Transverse colon (tissue), 4 donors: ENCODE data around the gene PDZD2.

Experiments used
- EP300 ChIP-seq: sonication (generic); formaldehyde crosslinking; IDR thresholded peaks from one replicate; pipeline ENCODE4 v1.6.1; 2017; ENCODE audit warnings: antibody characterized with exemption, low read depth
- POLR2A ChIP-seq: fragments of 450-650 bp; IDR thresholded peaks from one replicate; pipeline ENCODE4 v1.6.1; 2016; ENCODE audit warnings: antibody characterized with exemption, mild to moderate bottlenecking, moderate library complexity
- POLR2AphosphoS5 ChIP-seq, 3 donors: sonication (generic); formaldehyde crosslinking; IDR thresholded peaks; one replicate each; pipeline ENCODE4 v1.6.1; 2016; ENCODE audit warnings: antibody characterized with exemption in 3 of 3
- TF ChIP-seq, protein P1 (sequence below), 5 experiments: fragments of 200-600 bp in 3 of 5; fragments of 450-650 bp in 2 of 5; sonication (generic) in 3 of 5; IDR thresholded peaks; 1 replicate in 2 of 5; 2 replicates in 3 of 5; pipeline ENCODE4 v1.5.1; 2016 to 2017; ENCODE audit warnings: antibody characterized with exemption in 5 of 5, inconsistent platforms in 3 of 5, mild to moderate bottlenecking in 2 of 5, moderate library complexity in 1 of 5

DNA sequence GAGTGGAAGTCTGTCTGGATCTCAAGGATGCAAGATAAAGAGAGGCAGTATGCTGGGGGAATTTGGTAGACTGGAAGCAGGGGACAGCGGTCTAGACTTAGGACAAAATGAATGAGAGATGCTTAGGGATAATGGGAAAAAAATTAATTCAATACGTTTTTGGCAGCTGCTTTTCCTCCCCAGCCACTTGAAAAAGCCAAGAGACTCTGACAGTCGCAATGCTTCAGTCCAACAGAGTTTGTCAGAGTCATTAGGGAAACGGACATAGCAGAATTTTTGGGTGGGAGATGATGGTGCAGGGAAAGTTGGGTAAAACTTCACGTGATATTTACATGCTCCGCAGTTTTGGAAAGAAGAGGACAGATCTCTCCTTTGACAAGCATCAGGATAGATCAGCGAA lies 405.5 kb downstream of the PDZD2 start:
- TF ChIP-seq POLR2A = no peak
- TF ChIP-seq, protein P1, sequence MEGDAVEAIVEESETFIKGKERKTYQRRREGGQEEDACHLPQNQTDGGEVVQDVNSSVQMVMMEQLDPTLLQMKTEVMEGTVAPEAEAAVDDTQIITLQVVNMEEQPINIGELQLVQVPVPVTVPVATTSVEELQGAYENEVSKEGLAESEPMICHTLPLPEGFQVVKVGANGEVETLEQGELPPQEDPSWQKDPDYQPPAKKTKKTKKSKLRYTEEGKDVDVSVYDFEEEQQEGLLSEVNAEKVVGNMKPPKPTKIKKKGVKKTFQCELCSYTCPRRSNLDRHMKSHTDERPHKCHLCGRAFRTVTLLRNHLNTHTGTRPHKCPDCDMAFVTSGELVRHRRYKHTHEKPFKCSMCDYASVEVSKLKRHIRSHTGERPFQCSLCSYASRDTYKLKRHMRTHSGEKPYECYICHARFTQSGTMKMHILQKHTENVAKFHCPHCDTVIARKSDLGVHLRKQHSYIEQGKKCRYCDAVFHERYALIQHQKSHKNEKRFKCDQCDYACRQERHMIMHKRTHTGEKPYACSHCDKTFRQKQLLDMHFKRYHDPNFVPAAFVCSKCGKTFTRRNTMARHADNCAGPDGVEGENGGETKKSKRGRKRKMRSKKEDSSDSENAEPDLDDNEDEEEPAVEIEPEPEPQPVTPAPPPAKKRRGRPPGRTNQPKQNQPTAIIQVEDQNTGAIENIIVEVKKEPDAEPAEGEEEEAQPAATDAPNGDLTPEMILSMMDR (IDR thresholded peaks at IDR 0.05) = no peak
- no peak for TF ChIP-seq POLR2AphosphoS5 (IDR thresholded peaks at IDR 0.05)
- TF ChIP-seq EP300 = no peak
